ENCODE data around the gene P4HA2.

DNA sequence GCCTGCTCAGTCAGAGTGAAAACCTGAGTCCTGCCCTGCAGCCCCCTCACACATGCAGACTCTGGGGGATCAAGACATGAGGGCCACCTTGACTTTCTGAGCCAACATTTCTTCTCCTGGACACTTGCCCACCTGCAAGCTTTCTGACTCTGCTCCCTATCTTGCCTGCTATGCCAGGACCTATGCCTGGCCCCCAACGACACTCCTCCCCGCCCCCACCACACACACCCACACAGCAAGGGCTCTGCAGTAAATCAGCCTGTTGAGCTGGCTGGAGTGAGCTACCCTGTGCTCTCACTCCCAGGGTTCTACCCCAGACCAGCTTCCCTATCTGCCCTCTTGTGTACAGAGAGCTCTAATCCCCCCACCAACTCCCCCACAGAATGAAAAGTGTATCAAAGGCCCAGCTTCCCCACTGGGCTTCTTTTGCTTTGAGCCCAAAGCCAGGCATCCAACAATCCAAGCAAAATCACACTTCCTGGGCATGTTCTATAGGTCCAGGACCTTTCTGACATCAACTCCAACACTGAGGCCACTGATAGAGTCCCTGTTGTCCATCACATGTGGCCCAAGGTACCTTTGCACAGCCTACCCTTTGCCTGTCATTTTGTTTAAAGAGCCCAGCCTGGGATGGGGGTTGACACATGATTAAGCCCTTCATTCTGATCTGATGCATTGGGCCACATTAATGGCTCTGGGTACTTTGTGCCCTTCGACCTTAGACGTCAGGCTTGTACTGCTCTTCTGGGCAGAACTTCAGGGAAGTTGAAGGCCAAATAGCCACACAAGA lies 37.1 kb upstream of the P4HA2 start:
- TF ChIP-seq CTCF (optimal IDR thresholded peaks at IDR 0.05 in 1 of 3, IDR thresholded peaks at IDR 0.05 in 1 of 3, conservative IDR thresholded peaks at IDR 0.05 in 1 of 3; ENCODE audit: extremely low read depth in 1 of 3, insufficient read depth in 2 of 3, low read length in 3 of 3) (no peak), EZH2 (IDR thresholded peaks at IDR 0.05; ENCODE audit: low read length) (no peak)
